SK-N-SH (cell line): Measurements from ENCODE around the gene PABPN1. TPM values are rescaled to one million over a fixed set of nuclear protein-coding genes. Genes with fewer than 3 reads are reported as not detected.

Experiments
- CTCF ChIA-PET: fragments of 300-600, 350-600 bp; formaldehyde crosslinking; extraction: SDS; loops from one replicate; lab custom pipeline; 2021; lab: Yijun Ruan, JAX
- POLR2A ChIA-PET: fragments of 350-600 bp; sonication (Branson Sonifier 250); formaldehyde crosslinking; extraction: SDS; loops from one replicate; lab custom pipeline; 2020; ENCODE audit warnings: antibody characterized with exemption, inconsistent platforms; lab: Yijun Ruan, JAX
- DNase-seq: peaks from one replicate; pipeline ENCODE4 v3.0.0; 2012
- H2AFZ ChIP-seq: fragments of 200-600 bp; sonication (generic); 2 replicates; pipeline ENCODE4 v1.8.1; 2016; ENCODE audit warnings: antibody characterized with exemption, mild to moderate bottlenecking, low read depth
- H3F3A ChIP-seq: fragments of 200-600 bp; sonication (generic); replicated peaks from 2 replicates; pipeline ENCODE3; 2016; ENCODE audit warnings: antibody characterized with exemption, mild to moderate bottlenecking; ENCODE audit not compliant: insufficient read depth
- H3K27ac ChIP-seq, 2 experiments: fragments of 200-500 bp in 1 of 2; fragments of 200-600 bp in 1 of 2; sonication (Bioruptor generic) in 1 of 2; sonication (generic), shearing (Covaris generic) in 1 of 2; 2 replicates each; pipeline versions ENCODE4 v1.5.1 to v1.6.1; 2014 to 2016; ENCODE audit warnings: low read depth in 2 of 2, inconsistent platforms in 1 of 2, low read length in 1 of 2, mild to moderate bottlenecking in 1 of 2, mixed read lengths in 1 of 2
- H3K27me3 ChIP-seq: fragments of 200-600 bp; sonication (generic), shearing (Covaris generic); 2 replicates; pipeline ENCODE4 v1.6.1; 2016; ENCODE audit warnings: mixed run types; ENCODE audit not compliant: insufficient read depth
- H3K36me3 ChIP-seq, 2 experiments: fragments of 200-500 bp in 1 of 2; fragments of 200-600 bp in 1 of 2; sonication (Bioruptor generic) in 1 of 2; sonication (generic) in 1 of 2; replicated peaks in 1 of 2; 2 replicates each; pipeline versions ENCODE3 to v1.5.1; 2014 to 2016; ENCODE audit warnings: low read length in 1 of 2, mild to moderate bottlenecking in 1 of 2; ENCODE audit not compliant: insufficient read depth in 2 of 2, control insufficient read depth in 1 of 2
- H3K4me1 ChIP-seq, 2 experiments: fragments of 200-500 bp in 1 of 2; fragments of 200-600 bp in 1 of 2; sonication (Bioruptor generic) in 1 of 2; sonication (generic), shearing (Covaris generic) in 1 of 2; 2 replicates each; pipeline versions ENCODE4 v1.5.1 to v1.6.1; 2014 to 2016; ENCODE audit warnings: low read depth in 1 of 2, low read length in 1 of 2, mixed run types in 1 of 2; ENCODE audit not compliant: insufficient read depth in 2 of 2, control insufficient read depth in 1 of 2
- H3K4me2 ChIP-seq: fragments of 200-600 bp; sonication (generic), shearing (Covaris generic); 2 replicates; pipeline ENCODE4 v1.6.1; 2017; ENCODE audit warnings: mixed run types
- H3K4me3 ChIP-seq, 2 experiments: fragments of 200-500 bp in 1 of 2; fragments of 200-600 bp in 1 of 2; sonication (Bioruptor generic) in 1 of 2; sonication (generic), shearing (Covaris generic) in 1 of 2; 2 replicates each; pipeline versions ENCODE4 v1.5.1 to v1.8.1; 2014 to 2016; ENCODE audit warnings: low read depth in 2 of 2, inconsistent platforms in 1 of 2, low read length in 1 of 2, mild to moderate bottlenecking in 1 of 2, mixed read lengths in 1 of 2, moderate library complexity in 1 of 2
- H3K79me2 ChIP-seq: fragments of 200-600 bp; sonication (generic); 2 replicates; pipeline ENCODE4 v1.8.1; 2017; ENCODE audit warnings: mild to moderate bottlenecking; ENCODE audit not compliant: insufficient read depth
- H3K9ac ChIP-seq: fragments of 200-600 bp; sonication (generic); 2 replicates; pipeline ENCODE4 v1.6.1; 2017; ENCODE audit warnings: mixed run types
- H3K9me2 ChIP-seq: fragments of 200-600 bp; sonication (generic); 2 replicates; pipeline ENCODE4 v1.6.1; 2017; ENCODE audit warnings: mixed run types
- H3K9me3 ChIP-seq: fragments of 200-600 bp; sonication (generic); 2 replicates; pipeline ENCODE4 v1.6.1; 2017; ENCODE audit warnings: mixed run types, mild to moderate bottlenecking, moderate library complexity
- H4K20me1 ChIP-seq: fragments of 200-600 bp; sonication (generic); 2 replicates; pipeline ENCODE4 v1.6.1; 2017; ENCODE audit warnings: mild to moderate bottlenecking, mixed run types; ENCODE audit not compliant: insufficient read depth
- ELF1 ChIP-seq: IDR thresholded peaks from 2 replicates; pipeline ENCODE4 v1.4.0; 2012
- EZH2phosphoT487 ChIP-seq: fragments of 200-600 bp; sonication (generic); IDR thresholded peaks from 2 replicates; pipeline ENCODE4 v1.6.1; 2017; ENCODE audit warnings: low read depth, mixed run types, mild to moderate bottlenecking, antibody characterized with exemption, moderate library complexity, borderline replicate concordance
- FOSL2 ChIP-seq: IDR thresholded peaks from 2 replicates; pipeline ENCODE4 v1.4.0; 2012; ENCODE audit warnings: low read depth, mild to moderate bottlenecking, moderate library complexity, borderline replicate concordance
- FOXJ3 ChIP-seq: sonication (generic); formaldehyde crosslinking; IDR thresholded peaks from 2 replicates; pipeline ENCODE4 v1.5.1; 2020; ENCODE audit warnings: mild to moderate bottlenecking, missing genetic modification reagents
- GATA2 ChIP-seq: sonication (generic); formaldehyde crosslinking; IDR thresholded peaks from 2 replicates; pipeline ENCODE4 v1.5.0; 2020; ENCODE audit warnings: mild to moderate bottlenecking, missing genetic modification reagents
- JUND ChIP-seq: IDR thresholded peaks from 2 replicates; pipeline ENCODE4 v1.4.0; 2012
- MEF2A ChIP-seq: IDR thresholded peaks from 2 replicates; pipeline ENCODE4 v1.4.0; 2012; ENCODE audit warnings: low read depth, borderline replicate concordance
- MXI1 ChIP-seq: IDR thresholded peaks from 2 replicates; pipeline ENCODE4 v1.6.1; 2012; ENCODE audit warnings: mild to moderate bottlenecking, low read depth, low read length, improper control_type of control experiment
- NFIC ChIP-seq: IDR thresholded peaks from 2 replicates; pipeline ENCODE4 v1.4.0; 2012; ENCODE audit warnings: borderline replicate concordance
- NRF1 ChIP-seq: IDR thresholded peaks from 2 replicates; pipeline ENCODE4 v1.6.1; 2012; ENCODE audit warnings: low read depth, mild to moderate bottlenecking, low read length
- RAD21 ChIP-seq: IDR thresholded peaks from 2 replicates; pipeline ENCODE4 v1.6.1; 2012; ENCODE audit warnings: mild to moderate bottlenecking, low read length
- RCOR1 ChIP-seq: fragments of 150-350 bp; IDR thresholded peaks from 2 replicates; pipeline ENCODE4 v1.6.1; 2017; ENCODE audit warnings: antibody characterized with exemption, low read length
- SIN3A ChIP-seq: IDR thresholded peaks from 2 replicates; pipeline ENCODE4 v1.6.1; 2012; ENCODE audit warnings: low read depth, mild to moderate bottlenecking, low read length, moderate library complexity, borderline replicate concordance
- SMC3 ChIP-seq: IDR thresholded peaks from 2 replicates; pipeline ENCODE4 v1.6.1; 2012; ENCODE audit warnings: low read depth, low read length, improper control_type of control experiment
- TAF1 ChIP-seq: IDR thresholded peaks from 2 replicates; pipeline ENCODE4 v1.6.1; 2012; ENCODE audit warnings: low read depth, mild to moderate bottlenecking, low read length, moderate library complexity, borderline replicate concordance
- TCF12 ChIP-seq: IDR thresholded peaks from 2 replicates; pipeline ENCODE4 v1.4.0; 2012
- WGBS: methylation state at CpG from one replicate; pipeline ENCODE4 v1.1.6; 2017; ENCODE audit warnings: low lambda C conversion rate; 5-methylcytosine and 5-hydroxymethylcytosine counted together
- polyA plus RNA-seq, 3 experiments: library from polyadenylated mRNA; depleted of rRNA; stranded (reverse); fragments of >200 nt; gene quantifications; 2 replicates each; pipeline ENCODE4 v1.2.3, GENCODE V29; 2012
- TF ChIP-seq, protein P1 (sequence below): fragments of 200-600 bp; sonication (generic); IDR thresholded peaks from 2 replicates; pipeline ENCODE4 v1.6.1; 2017; ENCODE audit warnings: antibody characterized with exemption, mild to moderate bottlenecking, moderate library complexity
- TF ChIP-seq, protein P2 (sequence below): IDR thresholded peaks from 2 replicates; pipeline ENCODE4 v1.4.0; 2012; ENCODE audit warnings: low read depth, borderline replicate concordance
- TF ChIP-seq, protein P3 (sequence below): IDR thresholded peaks from 2 replicates; pipeline ENCODE4 v1.4.0; 2012; ENCODE audit warnings: low read depth

The PABPN1 gene
- polyA plus RNA-seq, 1 of the 3 experiments (the other 2 are of a cell fraction), result 266 TPM

DNA sequence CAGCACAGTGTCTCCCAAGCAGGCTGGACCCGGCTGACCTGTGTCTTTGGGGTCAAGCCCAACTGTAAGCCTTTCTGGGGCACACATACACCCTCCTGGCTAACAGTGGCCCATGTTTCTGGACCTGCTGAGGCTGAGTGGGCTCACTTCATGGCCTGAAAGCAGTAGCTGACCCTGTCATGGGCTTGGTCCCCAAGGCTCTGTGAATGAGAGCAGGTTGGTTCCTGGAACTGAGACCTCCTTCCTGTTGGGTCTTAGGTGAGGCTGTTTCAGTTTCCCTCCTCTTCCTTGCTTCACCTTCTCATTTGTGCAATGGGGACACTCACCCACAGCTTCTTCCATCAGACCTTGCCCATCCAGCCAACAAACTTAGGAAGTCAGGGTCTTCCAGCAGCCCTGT lies 50.6 kb downstream of the PABPN1 start (continued):
- TF ChIP-seq, protein P1, sequence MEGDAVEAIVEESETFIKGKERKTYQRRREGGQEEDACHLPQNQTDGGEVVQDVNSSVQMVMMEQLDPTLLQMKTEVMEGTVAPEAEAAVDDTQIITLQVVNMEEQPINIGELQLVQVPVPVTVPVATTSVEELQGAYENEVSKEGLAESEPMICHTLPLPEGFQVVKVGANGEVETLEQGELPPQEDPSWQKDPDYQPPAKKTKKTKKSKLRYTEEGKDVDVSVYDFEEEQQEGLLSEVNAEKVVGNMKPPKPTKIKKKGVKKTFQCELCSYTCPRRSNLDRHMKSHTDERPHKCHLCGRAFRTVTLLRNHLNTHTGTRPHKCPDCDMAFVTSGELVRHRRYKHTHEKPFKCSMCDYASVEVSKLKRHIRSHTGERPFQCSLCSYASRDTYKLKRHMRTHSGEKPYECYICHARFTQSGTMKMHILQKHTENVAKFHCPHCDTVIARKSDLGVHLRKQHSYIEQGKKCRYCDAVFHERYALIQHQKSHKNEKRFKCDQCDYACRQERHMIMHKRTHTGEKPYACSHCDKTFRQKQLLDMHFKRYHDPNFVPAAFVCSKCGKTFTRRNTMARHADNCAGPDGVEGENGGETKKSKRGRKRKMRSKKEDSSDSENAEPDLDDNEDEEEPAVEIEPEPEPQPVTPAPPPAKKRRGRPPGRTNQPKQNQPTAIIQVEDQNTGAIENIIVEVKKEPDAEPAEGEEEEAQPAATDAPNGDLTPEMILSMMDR, result no peak
- TF ChIP-seq GATA2 (no peak), MEF2A (no peak), SMC3 (no peak), JUND (no peak), FOSL2 (no peak), TCF12 (no peak), NRF1 (no peak)
- TF ChIP-seq, protein P2, sequence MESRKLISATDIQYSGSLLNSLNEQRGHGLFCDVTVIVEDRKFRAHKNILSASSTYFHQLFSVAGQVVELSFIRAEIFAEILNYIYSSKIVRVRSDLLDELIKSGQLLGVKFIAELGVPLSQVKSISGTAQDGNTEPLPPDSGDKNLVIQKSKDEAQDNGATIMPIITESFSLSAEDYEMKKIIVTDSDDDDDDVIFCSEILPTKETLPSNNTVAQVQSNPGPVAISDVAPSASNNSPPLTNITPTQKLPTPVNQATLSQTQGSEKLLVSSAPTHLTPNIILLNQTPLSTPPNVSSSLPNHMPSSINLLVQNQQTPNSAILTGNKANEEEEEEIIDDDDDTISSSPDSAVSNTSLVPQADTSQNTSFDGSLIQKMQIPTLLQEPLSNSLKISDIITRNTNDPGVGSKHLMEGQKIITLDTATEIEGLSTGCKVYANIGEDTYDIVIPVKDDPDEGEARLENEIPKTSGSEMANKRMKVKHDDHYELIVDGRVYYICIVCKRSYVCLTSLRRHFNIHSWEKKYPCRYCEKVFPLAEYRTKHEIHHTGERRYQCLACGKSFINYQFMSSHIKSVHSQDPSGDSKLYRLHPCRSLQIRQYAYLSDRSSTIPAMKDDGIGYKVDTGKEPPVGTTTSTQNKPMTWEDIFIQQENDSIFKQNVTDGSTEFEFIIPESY, result no peak
- TF ChIP-seq, all 33 proteins: peak for 0

DNA sequence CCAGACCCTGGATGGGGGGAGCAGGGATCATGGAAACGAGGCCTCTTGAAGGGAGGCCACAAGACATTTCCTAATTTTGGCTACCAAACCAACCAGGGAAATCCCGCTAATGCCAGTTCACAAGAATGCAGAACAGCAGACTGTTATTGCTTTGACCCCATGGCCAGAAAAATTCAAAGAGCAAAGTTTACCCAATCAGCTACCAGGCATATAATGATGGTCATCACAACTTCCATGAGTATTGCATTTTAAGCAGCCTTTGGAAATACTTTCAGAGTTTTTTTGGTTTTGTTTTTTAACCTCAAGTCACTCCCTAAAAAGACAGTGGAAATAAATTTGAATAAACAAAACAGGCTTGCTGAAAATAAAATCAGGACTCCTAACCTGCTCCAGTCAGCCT lies 51.3 kb downstream of the PABPN1 start, which contains the start of gene IL25:
Gene IL25, plus strand, starts transcription at position 301 of the 400 bp plus-strand sequence.
- CTCF ChIA-PET, result no interaction called here
- no peak within 1 kb of the TSS for H3K4me3 ChIP-seq
- H4K20me1 ChIP-seq, result no peaks in the 10 kb centered on the region
- no peak within 1 kb of the TSS for H2AFZ ChIP-seq
- H3K36me3 ChIP-seq, result no peaks in the 10 kb centered on the region
- 48% methylated on average over 2 of the region's 2 CpGs for WGBS
- H3K27ac ChIP-seq, result no peak within 1 kb of the TSS
- H3K27me3 ChIP-seq, result peaks cover 10% of the 10 kb centered on the region; the same call in 1 of the 2 replicates
- no peaks in the 10 kb centered on the region for H3K9me3 ChIP-seq
- POLR2A ChIA-PET, result no interaction called here
- no peak within 1 kb of the TSS for H3K9ac ChIP-seq
- H3F3A ChIP-seq, result no peaks in the 10 kb centered on the region
- no peaks in the 10 kb centered on the region for H3K9me2 ChIP-seq
- H3K4me1 ChIP-seq, result no peaks in the 10 kb centered on the region; a peak in 1 of 4 replicates
- H3K4me2 ChIP-seq, result no peak within 1 kb of the TSS
- no peak for DNase-seq
- no peak for TF ChIP-seq JUND
- H3K79me2 ChIP-seq, result no peaks in the 10 kb centered on the region

DNA sequence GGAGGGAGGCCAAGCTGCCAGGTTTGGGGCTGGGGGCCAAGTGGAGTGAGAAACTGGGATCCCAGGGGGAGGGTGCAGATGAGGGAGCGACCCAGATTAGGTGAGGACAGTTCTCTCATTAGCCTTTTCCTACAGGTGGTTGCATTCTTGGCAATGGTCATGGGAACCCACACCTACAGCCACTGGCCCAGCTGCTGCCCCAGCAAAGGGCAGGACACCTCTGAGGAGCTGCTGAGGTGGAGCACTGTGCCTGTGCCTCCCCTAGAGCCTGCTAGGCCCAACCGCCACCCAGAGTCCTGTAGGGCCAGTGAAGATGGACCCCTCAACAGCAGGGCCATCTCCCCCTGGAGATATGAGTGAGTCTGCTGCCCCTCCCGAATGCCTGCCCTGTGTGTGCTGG lies 51.8 kb downstream of the PABPN1 start:
- Histone ChIP-seq H3K4me1 (peaks cover 0 to 2% of the 10 kb centered on the region in 2 experiments; a peak in 1 of 4 replicates), H3F3A (no peaks in the 10 kb centered on the region), H3K79me2 (no peaks in the 10 kb centered on the region), H4K20me1 (no peaks in the 10 kb centered on the region), H3K9me2 (no peaks in the 10 kb centered on the region), H3K36me3 (no peaks in the 10 kb centered on the region), H3K9ac (no peak overlapping the region), H3K4me2 (no peak overlapping the region), H2AFZ (no peak overlapping the region), H3K9me3 (no peaks in the 10 kb centered on the region), H3K27ac (no peak overlapping the region), H3K4me3 (no peak overlapping the region), H3K27me3 (peaks cover 10% of the 10 kb centered on the region; the same call in 1 of the 2 replicates)
- POLR2A ChIA-PET, result no interaction called here
- CTCF ChIA-PET, result interaction anchor here (1.2 kb wide), 2 partner anchors 12 to 20 kb away, joined by 3 read pairs; no protein-coding TSS in a partner anchor
- WGBS, result 33% methylated on average over 2 of the region's 3 CpGs
- DNase-seq, result no peak
- TF ChIP-seq FOXJ3 (CRISPR knock-in tag), result no peak
- TF ChIP-seq, protein P1, result no peak
- no peak for TF ChIP-seq TAF1
- TF ChIP-seq MXI1, result no peak
- TF ChIP-seq NFIC, result no peak
- TF ChIP-seq ELF1, result no peak
- no peak for TF ChIP-seq FOSL2
- no peak for TF ChIP-seq EZH2phosphoT487
- TF ChIP-seq, protein P3, sequence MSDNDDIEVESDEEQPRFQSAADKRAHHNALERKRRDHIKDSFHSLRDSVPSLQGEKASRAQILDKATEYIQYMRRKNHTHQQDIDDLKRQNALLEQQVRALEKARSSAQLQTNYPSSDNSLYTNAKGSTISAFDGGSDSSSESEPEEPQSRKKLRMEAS, result no peak
- TF ChIP-seq RAD21, result no peak
- TF ChIP-seq SIN3A, result no peak
- TF ChIP-seq RCOR1, result no peak
